Cardiac fibroblast (primary cell): ENCODE measurements around the gene TFAP2D.

Experiments
- DNase-seq, 2 donors: peaks; one replicate each; pipeline versions ENCODE4 v3.0.0 to v3.0.0-alpha.2; 2010; ENCODE audit warnings: low read depth in 2 of 2
- H3K4me3 ChIP-seq, 2 donors: replicated peaks in 1 of 2; 1 replicate in 1 of 2; 2 replicates in 1 of 2; pipeline ENCODE4 v1.5.1; 2011; ENCODE audit warnings: low read depth in 2 of 2, low read length in 2 of 2, mild to moderate bottlenecking in 2 of 2, moderate library complexity in 1 of 2
- TF ChIP-seq, protein P1 (sequence below): IDR thresholded peaks from one replicate; pipeline ENCODE4 v1.5.1; 2011; ENCODE audit warnings: low read depth, mild to moderate bottlenecking, low read length, inconsistent platforms

The TFAP2D gene

DNA sequence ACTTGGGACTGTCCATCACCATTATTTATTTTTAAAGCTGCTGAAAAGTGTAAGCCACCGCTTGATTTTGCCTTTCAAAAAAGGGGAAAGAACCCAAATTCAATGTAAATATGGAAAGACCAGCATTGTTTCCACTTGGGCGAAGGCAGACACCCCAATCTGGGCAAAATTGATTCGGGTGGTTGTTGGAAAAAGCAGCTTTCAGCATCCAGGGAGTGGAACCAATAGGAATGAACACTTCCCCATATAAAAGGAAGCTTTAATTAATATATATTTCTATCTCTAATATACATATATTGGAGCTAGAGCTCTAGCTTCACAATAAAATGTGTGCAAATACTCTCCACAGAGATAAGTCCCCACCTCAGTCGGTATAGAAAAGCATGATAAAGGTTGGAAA is at the start of gene TFAP2D:
Gene TFAP2D (plus strand): TSS at position 301 of the 400 bp plus-strand sequence. CDS start 530 bp downstream, outside the sequence.
- no peak within 1 kb of the TSS for H3K4me3 ChIP-seq
- no peak for DNase-seq
- TF ChIP-seq, protein P1, sequence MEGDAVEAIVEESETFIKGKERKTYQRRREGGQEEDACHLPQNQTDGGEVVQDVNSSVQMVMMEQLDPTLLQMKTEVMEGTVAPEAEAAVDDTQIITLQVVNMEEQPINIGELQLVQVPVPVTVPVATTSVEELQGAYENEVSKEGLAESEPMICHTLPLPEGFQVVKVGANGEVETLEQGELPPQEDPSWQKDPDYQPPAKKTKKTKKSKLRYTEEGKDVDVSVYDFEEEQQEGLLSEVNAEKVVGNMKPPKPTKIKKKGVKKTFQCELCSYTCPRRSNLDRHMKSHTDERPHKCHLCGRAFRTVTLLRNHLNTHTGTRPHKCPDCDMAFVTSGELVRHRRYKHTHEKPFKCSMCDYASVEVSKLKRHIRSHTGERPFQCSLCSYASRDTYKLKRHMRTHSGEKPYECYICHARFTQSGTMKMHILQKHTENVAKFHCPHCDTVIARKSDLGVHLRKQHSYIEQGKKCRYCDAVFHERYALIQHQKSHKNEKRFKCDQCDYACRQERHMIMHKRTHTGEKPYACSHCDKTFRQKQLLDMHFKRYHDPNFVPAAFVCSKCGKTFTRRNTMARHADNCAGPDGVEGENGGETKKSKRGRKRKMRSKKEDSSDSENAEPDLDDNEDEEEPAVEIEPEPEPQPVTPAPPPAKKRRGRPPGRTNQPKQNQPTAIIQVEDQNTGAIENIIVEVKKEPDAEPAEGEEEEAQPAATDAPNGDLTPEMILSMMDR, result no peak

DNA sequence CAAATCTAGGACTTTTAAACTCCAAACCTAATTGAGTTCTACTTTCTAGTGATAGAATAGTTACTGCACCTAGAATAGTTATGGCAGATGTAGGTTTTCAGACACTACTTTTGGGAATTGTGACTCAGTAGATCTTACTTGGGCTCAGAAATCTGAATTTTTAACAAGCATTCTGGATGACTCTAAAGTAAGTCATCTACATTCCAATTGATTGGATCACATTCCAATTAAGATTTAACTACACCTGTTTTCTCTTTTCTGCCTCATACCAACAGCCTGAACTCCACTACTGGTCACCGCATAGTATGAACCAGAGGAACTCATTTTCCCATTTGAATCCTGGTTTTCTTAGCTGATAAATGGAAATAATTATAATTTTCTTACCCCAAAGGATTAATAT is 49.5 kb upstream of the TFAP2D start:
- no peak overlapping the region for H3K4me3 ChIP-seq
- TF ChIP-seq, protein P1, result no peak
- peak in 1 of 2 donors; percentile 7 for DNase-seq

DNA sequence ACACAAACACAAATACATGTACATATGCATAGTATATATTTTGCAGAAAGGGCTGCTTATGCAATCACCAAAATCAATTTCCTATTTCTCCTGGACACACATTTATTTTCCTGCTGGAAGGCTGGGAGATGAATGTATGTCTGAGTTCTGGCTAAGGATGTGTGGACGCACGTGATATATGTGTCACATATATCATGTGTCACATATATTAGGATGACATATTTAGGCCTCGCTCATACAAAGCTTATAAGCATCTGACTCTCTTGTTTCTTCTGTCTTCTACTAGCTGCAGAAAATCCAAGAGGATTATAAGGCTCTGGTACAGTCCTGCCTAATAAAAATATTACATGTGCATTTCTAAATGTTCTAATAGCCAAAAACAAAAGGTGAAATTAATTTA is 47.2 kb upstream of the TFAP2D start:
- no peak for DNase-seq
- no peak overlapping the region for H3K4me3 ChIP-seq
- TF ChIP-seq, protein P1, result no peak

DNA sequence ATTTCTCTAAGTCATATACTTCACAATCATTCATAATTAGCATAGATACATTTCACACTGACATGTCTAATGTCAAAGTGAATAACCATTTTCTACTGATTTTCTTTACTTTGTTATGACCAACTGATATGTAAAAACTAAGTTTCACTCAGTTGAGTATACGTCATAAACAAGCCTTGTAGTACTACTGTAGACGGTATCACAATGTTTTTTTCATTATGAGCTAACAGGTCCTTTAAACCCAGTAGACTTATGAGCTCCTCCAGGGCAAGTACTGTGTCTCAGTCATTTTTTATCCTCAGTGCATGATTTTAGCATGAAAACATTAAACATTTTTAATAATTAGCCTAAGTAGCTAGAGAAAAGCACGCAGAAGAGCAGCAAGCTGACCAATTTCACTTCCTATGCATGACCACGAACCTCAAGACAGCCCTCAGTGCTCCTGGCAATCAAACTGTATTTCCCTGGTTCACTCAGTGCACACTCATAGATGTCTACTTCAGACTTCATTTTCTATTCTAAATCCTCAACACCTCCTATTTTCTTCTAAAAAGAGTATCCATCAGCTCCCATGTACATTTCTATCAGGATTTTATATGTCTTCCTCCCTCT is 32.0 kb upstream of the TFAP2D start:
- TF ChIP-seq, protein P1, result no peak
- DNase-seq, result no peak
- H3K4me3 ChIP-seq, result no peak overlapping the region

DNA sequence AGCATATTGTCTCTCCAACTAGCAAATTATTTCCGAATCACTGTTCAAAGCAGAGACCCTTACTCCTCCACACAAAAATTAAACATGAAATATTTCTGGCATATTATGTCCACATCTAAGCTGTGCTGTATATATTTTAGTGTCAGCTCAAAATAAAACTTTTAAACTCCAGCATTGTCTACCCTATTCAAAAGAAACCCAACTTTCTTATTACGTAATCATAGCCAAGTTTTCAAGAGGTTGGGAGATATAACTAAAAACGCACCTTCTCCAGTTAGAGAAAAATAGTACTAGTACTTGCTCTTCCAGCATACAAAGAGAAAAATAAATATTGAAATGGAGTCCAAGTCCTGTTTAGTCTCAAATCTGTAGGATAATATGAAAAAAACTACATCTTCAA is 24.1 kb upstream of the TFAP2D start:
- no peak for DNase-seq
- TF ChIP-seq, protein P1, result no peak
- no peak overlapping the region for H3K4me3 ChIP-seq

DNA sequence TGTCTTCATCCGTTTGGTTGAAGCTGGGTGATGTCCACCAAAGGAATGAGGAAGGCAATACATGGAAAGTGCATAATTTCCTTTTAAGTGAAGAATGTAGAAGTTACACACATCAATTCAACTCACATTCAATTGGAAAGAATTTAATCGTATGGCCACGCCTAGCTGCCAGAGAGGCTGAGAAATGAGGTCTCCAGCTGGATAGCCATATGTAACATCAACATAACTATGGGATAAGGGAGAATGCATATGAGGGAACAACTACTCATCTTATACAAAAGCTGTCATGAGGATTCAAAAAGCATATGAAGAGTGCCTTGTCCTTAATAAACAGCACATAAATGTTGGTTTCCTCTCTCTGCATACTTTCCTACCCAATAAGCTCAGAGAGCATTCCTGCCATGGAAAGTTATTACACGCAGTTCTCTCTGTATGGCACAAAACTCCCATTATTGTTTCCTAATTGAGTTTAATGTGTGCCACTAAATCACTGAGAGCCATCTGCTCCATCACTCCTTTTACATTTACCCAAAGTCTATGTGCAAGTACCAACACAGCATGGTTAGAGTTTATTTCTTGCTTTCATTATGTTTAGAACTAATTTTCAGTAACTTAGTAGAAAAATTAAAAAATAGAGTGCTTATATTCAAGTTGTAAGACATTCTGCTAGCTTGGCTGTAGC is 21.4 kb upstream of the TFAP2D start:
- no peak for DNase-seq
- H3K4me3 ChIP-seq, result no peak overlapping the region
- TF ChIP-seq, protein P1, result no peak
